SK-N-MC (cell line): ENCODE measurements around the gene C6orf52.

Source experiments
- EZH2 ChIP-seq: fragments of 200-600 bp; sonication (generic); IDR thresholded peaks from one replicate; pipeline ENCODE4 v1.6.1; 2017; ENCODE audit warnings: antibody characterized with exemption
- FOXP2 ChIP-seq: optimal IDR thresholded peaks from 2 replicates; pipeline ENCODE3; 2011; ENCODE audit warnings: mild to moderate bottlenecking, moderate library complexity; ENCODE audit not compliant: insufficient read depth; ENCODE audit errors: extremely low read length, control extremely low read depth
- POLR2AphosphoS5 ChIP-seq: IDR thresholded peaks from 2 replicates; pipeline ENCODE4 v1.6.1; 2012; ENCODE audit warnings: mild to moderate bottlenecking, low read depth, low read length, borderline replicate concordance

DNA sequence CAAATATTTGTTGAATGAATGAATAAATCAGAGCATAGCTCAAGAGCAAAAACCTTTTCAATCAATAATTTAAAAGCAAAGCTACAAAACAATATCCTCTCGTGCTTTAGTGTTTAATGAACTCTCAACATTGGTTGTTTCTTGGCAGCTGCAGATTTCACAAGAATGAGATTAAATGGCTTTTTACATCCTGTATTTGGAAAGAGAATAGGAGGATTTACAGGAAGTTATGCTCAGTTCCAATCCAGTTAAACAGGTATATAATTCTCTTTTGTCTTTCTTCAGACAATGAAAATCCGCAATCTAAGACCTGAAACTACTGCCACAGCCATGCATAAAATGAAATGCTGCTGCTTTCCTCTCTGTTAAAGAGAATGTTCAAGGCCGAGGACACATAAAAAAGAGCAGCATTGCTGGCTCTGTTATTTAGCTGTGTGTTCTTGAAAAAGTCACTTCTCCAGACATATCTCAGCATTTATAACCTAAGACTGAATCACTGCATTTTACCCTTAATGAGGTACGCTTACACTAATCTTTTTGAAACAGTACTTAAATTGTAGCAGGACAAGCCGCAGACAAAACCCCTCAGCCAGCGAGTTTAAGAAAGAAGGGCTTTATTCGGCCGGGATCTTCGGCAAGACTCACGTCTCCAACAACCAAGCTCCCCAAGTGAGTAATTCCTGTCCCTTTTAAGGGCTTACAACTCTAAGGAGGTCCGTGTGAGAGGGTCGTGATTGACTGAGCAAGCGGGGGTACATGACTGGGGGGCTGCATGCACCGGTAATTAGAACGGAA lies 3.6 kb downstream of the C6orf52 start:
- no peak for TF ChIP-seq POLR2AphosphoS5
- TF ChIP-seq EZH2, result no peak
- no peak for TF ChIP-seq FOXP2
